Measurements from ENCODE around the gene CUEDC2.
A peak's percentile ranks its signal among the peaks of the same experiment; 100 is the strongest.

Gene CUEDC2

DNA sequence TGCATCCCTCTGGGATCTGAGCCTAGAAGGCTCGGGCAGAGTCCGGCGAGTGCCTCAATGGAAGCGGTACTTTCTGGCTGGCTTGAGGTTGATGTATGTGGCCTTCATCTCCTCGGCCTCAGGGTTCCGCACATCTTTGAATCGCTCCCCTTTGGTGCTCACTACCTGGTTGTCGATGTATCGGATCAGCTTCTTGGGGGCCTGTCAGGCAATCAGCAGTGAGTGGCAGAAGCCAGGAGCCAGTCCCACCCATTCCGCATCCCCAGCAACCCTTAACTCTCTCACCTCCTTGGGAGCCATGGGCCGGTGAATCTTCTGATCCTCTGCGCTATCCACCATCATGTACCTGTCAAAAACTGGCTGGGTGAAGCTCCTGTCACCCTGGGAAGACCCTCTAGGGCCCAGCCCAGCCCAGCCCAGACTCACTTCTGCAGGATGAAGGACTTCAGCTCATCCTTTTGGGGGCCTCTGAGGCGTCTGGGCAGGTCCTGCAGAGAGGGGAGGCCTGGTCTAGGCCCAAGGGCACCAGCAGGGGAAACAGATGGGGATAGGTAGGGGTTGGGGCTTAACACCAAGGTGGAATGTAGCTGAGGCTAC is 8.9 kb downstream of the CUEDC2 start:
- DNase-seq, result no peak

- DNase-seq, result no peak
These were observed 9.7 kb downstream of the CUEDC2 start for GRCh38 chr10:102422545-102423129.

DNA sequence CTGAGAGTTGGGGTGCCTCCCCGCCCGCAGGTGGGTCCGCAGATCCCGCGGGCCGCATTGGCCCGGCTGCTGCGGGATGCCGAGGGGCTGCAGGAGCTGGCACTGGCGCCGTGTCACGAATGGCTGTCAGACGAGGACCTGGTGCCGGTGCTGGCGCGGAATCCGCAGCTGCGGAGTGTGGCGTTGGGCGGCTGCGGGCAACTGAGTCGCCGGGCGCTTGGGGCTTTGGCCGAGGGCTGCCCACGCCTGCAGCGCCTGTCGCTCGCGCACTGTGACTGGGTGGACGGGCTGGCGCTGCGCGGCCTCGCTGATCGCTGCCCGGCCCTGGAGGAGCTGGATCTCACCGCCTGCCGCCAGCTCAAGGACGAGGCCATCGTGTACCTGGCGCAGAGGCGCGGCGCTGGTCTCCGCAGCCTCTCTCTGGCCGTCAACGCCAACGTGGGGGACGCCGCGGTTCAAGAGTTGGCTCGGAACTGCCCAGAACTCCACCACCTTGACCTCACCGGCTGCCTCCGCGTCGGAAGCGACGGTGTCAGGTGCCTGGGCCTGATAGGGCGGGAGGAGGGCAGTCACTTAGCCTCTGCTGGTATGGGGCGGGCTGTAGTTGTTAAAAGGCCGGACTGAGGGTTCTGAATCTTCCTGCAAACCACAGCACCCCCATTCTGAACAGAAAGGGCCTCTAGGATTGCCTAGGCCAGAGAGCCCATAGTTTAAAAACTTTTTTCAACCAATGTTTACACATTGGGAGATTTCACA is 10.4 kb downstream of the CUEDC2 start:
- DNase-seq, result no peak

- no peak for DNase-seq
These were observed 10.9 kb downstream of the CUEDC2 start for GRCh38 chr10:102421507-102421756.

DNA sequence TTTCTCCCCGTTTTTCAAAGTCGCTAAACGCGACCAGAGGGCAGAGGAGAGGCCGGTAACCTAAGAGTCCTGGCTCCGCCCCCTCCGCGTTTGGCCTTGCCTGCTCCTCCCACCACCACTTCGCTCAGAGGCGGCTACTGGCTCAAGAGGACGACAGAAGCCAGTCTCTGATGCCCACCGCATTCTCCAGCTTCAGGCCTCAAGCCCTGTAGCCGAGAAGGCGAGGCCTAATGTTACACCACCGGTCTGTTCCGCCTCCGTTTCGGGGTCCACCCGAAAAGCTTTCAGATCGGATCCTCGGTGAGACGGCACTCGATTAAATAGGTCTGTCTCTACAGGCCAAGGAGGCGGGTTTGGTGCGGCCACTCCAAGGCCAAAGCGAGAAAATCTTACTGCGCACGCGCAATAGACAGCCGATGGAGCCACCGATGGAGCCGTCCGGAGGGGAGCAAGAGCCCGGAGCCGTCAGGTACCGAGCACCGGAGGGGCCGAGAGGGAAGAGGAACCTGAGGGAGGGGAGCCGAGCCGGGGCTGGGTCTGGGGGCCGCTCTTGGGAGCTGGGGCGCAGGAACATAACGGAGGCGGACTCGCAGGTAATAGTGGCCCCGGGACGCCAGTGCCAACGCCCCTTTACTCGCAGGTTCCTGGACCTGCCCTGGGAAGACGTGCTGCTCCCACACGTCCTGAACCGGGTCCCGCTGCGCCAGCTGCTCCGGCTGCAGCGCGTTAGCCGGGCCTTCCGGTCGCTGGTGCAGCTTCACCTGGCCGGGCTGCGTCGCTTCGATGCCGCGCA is 11.5 kb downstream of the CUEDC2 start, which contains the start of gene FBXL15:
Gene FBXL15, plus strand, starts transcription at position 123 of the 793 bp plus-strand sequence. Its CDS starts 294 bp downstream, at position 417.
- peak; percentile 93 for DNase-seq

GRCh38 chr10:102420181-102420713 is 12.1 kb downstream of the CUEDC2 start:
- DNase-seq, result no peak

DNA sequence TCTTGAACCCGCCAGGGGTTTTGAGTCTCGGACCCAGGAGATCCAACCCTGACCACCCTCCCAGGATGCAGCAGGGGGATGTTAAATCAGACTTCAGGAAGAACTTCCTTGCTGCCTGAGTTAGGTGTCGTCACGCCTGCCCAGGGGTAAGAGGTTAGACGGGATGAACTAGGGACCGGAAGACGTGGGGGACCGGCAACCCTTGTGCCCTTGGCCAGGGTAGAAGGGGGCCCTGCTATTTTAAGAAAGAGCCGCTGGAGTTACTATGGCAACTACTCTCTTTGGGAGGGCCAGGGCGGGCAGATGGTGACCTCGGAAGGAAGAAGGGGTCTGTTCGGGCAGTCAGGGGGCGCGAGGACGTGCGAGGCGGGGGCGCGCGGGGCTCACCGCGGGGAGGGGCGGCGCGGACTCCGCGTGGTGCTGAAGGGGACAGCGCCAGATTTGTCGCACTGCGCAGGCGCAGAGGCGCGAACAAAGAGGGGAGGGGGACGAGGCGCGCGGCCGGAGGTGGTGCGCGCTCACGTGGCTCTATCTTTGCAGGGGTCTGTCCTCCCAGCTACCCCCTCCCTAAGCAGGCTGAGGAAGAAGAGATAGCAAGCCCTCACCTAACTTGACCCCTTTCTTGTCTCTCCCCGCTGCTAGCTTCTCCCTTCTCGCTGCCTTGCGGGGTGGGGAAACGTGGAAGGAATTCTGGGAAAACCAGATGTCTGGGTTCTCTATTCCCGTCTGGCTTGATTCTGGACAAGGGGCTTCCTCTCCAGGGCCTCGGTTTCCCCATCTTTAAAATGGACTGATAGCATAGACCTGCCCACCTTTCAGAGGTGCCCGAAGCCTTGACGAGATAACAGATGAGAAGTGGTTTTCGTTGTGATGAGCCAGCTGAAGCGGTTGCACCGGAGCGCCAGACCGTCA is 12.8 kb downstream of the CUEDC2 start:
- DNase-seq, result no peak

DNA sequence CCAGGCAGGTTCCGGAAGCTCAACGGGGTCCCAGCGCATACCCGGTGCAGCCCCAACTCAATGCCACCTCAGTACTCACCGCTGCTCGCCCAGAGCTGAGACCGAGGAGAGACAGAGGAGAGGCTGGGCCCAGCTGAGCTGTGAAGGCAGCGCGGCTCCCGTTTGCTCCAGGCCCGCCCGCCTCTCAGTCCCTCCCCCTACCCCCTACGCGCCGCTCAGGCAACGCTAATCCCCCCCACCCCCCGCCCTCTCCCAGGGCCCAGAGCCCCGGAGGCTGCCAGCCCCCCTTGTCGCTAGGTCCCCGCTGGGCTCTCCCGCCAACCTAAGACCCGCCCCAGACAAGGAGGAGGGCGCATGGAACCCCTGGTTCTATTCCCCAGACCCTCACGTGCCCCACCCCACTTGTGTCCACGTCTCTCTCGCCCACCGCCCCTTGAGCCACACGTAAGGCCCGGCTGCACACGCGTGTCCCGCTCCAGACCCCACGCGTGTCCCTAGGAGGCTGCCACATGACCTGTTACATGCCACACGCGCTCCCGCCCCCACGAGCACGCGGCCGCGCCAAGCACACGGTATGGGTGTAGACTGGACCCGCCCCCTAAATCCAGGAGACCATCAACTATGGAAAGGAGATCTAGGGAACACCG is 13.6 kb downstream of the CUEDC2 start, which contains the start of gene PSD:
Gene PSD, minus strand, starts transcription at position 164 of the 647 bp plus-strand sequence. CDS start 1,747 bp downstream, outside the sequence.
- DNase-seq, result no peak

- no peak for DNase-seq
These were observed 15.7 kb downstream of the CUEDC2 start for GRCh38 chr10:102416695-102417094.

GRCh38 chr10:102416283-102416682 is 16.1 kb downstream of the CUEDC2 start:
- DNase-seq, result no peak

- DNase-seq, result no peak
These were observed 17.6 kb downstream of the CUEDC2 start for GRCh38 chr10:102414749-102415148.

DNA sequence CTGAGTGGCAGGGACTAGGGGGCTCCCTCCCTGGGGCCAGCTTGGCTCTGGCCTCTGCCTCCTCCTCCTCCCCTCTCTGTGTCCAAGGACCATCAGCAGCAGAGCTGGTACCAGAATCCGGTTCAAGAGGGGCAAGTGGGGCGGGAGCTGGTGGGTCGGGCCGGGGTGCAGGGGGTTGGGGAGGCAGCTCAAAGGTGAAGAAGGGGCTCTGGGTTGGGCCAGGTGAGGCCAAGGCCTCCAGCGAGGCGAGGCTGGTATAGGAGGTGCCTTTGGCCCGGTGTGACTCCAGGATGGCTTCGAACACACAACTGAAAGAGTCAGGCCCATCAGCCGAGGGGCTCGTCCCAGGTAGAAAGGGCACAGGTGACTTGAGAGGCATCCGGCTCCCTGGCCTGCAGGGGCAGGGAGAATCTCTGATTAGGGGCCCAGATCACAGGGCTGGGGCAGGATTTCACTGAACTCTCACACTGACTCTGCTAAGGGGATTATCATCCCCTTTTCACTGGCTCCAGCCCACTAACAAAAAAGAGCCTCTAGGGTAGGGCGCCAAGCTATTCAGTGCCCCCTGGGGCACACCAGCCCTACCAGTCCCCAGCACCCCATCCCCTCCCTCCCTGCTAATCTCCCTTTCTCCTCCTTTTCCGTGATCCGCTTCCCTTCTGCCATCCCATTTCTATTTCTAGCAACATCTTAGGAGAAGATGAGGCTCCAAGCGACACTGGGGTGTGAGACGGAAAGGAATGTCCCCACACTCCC is 18.4 kb downstream of the CUEDC2 start:
- DNase-seq, result no peak

DNA sequence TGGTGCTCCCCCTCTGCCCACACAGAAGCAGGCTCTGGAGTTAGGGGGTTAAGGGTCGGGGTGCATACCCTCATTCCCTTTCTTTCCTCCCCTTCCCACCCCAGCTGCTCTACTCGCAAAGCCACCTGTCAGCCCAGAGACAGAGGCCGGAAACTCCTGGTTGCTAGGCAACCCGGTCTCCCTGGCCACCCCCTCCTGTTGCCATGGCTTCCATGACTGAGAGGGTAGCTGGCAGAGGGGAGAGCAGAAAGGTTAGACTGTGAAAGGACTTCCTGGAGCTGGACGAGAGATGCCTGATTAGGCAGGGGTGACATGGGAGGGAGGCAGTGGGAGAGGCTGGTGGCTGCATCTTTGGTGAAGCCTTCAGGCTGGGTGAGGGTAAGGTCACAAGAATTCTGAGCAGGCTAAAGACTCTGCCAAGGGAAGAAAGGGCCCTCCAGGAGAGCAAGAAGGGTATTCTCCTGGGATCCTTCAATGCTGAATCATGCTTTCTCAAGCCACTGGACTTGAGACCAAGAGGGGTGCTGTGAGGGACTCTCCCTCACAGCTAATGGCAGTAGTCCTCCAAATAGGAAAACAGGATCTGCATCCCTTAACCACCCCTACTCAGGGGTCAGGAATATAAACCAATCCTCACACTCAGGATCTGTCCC is 19.2 kb downstream of the CUEDC2 start:
- no peak for DNase-seq

GRCh38 chr10:102412293-102412692 is 20.1 kb downstream of the CUEDC2 start:
- DNase-seq, result no peak

GRCh38 chr10:102411341-102412255 is 20.8 kb downstream of the CUEDC2 start:
- no peak for DNase-seq

DNA sequence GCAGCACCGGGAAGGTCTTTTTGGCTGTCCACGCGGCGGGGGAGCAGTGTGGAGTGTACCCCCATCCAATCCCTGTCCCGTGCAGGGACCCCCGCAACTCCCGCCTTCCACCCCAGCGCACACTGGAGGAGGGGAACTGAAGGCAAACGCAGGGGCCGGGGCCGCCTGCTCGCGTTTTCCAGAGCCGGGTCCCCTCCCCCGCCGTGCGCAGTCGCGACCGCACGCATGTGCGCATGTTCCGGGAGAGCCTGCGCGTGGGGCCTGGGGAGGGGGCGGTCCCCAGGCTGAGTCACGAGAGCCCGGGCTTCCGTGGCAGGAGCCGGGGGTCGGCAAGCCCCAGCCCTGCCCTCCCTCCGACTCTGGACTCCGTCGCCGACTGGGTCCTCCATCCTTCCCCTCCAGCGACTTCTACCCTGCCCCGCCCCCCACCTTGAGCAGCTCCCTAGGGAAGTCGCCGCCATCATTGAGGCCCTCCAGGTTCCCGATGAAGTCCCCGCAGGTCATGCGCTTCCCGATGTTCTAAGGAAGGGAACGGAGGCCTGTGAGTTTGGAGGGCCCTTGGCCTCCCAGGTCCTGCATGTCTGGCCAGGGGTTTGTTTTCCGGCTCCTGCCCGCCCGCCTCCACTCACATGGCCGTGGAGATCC is 21.8 kb downstream of the CUEDC2 start:
- no peak for DNase-seq

DNA sequence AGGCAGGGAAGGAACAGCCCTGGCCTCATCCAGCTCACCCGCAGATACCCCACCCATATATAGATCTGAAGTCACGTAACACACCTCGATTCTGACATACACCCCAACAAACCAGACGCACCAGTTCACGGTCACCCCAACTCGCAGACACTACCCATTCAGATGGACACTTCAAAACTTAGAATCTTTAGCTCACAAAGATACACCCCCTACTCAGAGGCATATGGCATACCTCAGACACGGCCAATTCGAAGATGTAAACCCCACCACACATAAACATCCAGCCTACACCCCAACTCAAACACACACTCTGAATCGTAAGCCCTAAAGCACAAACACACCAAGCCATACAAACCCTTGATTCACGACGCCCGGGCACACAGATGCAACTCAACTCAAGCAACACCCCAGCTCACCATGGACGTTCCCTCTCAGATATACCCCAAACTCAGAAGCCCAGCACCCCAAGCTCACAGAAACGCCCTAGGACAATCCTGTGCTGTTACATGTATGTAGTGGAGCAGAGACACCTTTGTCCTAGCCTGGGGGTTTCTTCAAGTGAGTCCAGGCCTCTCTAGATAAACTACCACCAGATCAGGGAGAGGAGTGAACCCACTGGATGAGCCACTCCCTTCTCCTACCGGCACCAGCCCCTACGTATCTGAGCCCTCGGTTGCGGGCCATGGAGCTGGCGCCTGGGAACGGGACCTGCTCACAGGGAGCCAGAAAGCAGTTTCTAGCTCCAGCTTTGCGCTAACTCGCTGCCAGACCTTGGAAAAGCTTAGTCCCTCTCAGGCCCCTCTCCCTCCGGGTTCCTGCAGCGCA is 22.6 kb downstream of the CUEDC2 start:
- no peak for DNase-seq

All from T1000 (cell line).